Astrocyte of the hippocampus (primary cell): ENCODE measurements around the gene PECR.
"Not testable (repeated sequence)": the region's sequence is repeated elsewhere in the genome, so short reads cannot be mapped to it uniquely, and the experiment has no call there.

Experiments used
- DNase-seq: peaks from one replicate; pipeline ENCODE4 v3.0.0; 2011; ENCODE audit warnings: low read depth, low spot score

PECR gene

GRCh38 chr2:216029416-216030129 lies 52.0 kb downstream of the PECR start:
- no peak for DNase-seq

- DNase-seq, result no peak
Observed at GRCh38 chr2:216024779-216025336, 56.8 kb downstream of the PECR start.

- peak; percentile 64 for DNase-seq
Observed at GRCh38 chr2:216023055-216023648, 58.5 kb downstream of the PECR start.

GRCh38 chr2:216021768-216022565 lies 59.6 kb downstream of the PECR start:
- DNase-seq, result no peak

GRCh38 chr2:216018709-216019108 lies 62.9 kb downstream of the PECR start:
- no peak for DNase-seq

GRCh38 chr2:216017365-216017764 lies 64.2 kb downstream of the PECR start:
- peak; percentile 34 for DNase-seq

- DNase-seq, result no peak
Observed at GRCh38 chr2:216016581-216016980, 65.0 kb downstream of the PECR start.

GRCh38 chr2:216015722-216016464 lies 65.7 kb downstream of the PECR start:
- no peak for DNase-seq

GRCh38 chr2:216014986-216015385 lies 66.6 kb downstream of the PECR start:
- DNase-seq, result no peak

GRCh38 chr2:216014006-216014405 lies 67.6 kb downstream of the PECR start:
- no peak for DNase-seq

GRCh38 chr2:216013080-216013909 lies 68.3 kb downstream of the PECR start, which contains the start of gene MREG:
Gene MREG, minus strand, starts transcription at chr2:216013551. Its CDS starts 224 bp downstream, at chr2:216013327.
- DNase-seq, result peak; percentile 93

GRCh38 chr2:216012830-216013079 lies 68.9 kb downstream of the PECR start:
- no peak for DNase-seq

GRCh38 chr2:216012133-216012829 lies 69.3 kb downstream of the PECR start:
- DNase-seq, result peak; percentile 23

GRCh38 chr2:216009215-216009614 lies 72.4 kb downstream of the PECR start:
- not testable (repeated sequence) for DNase-seq

- no peak for DNase-seq
Observed at GRCh38 chr2:216008387-216008786, 73.2 kb downstream of the PECR start.

- DNase-seq, result peak; percentile 29
Observed at GRCh38 chr2:216006164-216006663, 75.4 kb downstream of the PECR start.

- DNase-seq, result no peak
Observed at GRCh38 chr2:216004697-216005283, 76.8 kb downstream of the PECR start.

- DNase-seq, result no peak
Observed at GRCh38 chr2:216003876-216004696, 77.5 kb downstream of the PECR start.

GRCh38 chr2:216002693-216003092 lies 78.9 kb downstream of the PECR start:
- DNase-seq, result no peak
